Measurements from ENCODE around the gene PLXNA3.

PLXNA3 gene

DNA sequence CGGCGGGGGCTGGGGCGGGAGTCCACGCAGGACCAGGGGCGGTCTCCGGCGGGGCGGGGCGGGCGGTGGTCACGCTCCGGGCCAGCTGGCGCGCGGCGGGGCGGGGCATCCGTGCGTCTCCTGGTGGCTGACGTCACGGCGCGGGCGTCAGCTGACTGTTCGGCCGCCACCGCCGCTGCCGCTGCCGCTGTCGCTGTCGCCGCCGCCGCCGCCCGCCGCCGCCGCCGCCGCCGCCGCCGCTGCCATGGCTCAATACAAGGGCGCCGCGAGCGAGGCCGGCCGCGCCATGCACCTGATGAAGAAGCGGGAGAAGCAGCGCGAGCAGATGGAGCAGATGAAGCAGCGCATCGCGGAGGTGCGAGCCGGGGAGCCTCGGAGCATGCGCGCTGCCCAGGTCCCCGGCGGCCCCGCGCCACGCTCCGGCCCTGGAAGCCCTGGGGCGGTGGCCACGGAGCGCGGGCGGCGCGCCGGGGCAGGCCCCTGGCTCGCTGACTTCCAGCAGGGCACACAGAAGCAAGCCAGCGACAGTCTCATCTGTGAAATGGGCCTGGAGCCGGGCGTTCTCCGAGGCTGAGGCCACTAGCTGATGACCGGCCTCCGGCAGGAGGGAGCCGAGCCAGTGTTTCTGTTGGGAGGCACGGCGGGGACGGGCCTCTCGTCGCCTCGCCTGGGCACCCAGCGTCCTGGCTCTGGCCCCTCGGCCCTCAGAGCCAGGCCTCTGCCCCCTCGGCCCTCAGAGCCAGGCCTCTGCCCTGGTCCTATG, 13.9 kb upstream of the PLXNA3 start, which contains the start of gene FAM50A:
TSS of gene FAM50A (plus strand) at position 150 of the 763 bp plus-strand sequence. CDS start at position 245, 95 bp downstream.
- Histone ChIP-seq H3K27ac (ENCODE audit: low read depth, low read length) (no peak within 1 kb of the TSS; the same call in 1 of the 2 replicates), H3K27me3 (ENCODE audit: control insufficient read depth, insufficient read depth, low read length) (no peaks in the 10 kb centered on the region), H3K9me3 (ENCODE audit: control insufficient read depth, insufficient read depth, low read depth, low read length) (peaks cover 34% of the 10 kb centered on the region; the same call in 1 of the 2 replicates)

GRCh38 chrX:154444755-154445246, 13.3 kb upstream of the PLXNA3 start:
- H3K36me3 ChIP-seq (ENCODE audit: control insufficient read depth, insufficient read depth, low read length), result peaks cover 67% of the 10 kb centered on the region
- no peak overlapping the region; the same call in 1 of the 2 replicates for H3K27ac ChIP-seq (ENCODE audit: low read depth, low read length)
- H3K9me3 ChIP-seq (ENCODE audit: control insufficient read depth, insufficient read depth, low read depth, low read length), result peaks cover 35% of the 10 kb centered on the region; the same call in 1 of the 2 replicates
- H3K4me1 ChIP-seq (ENCODE audit: control insufficient read depth, insufficient read depth, low read length), result peaks cover 8% of the 10 kb centered on the region; the same call in 1 of the 2 replicates
- H3K4me3 ChIP-seq (ENCODE audit: low read depth, low read length), result peak overlapping the region; percentile 72
- H3K9ac ChIP-seq (ENCODE audit: low read length), result peak overlapping the region; percentile 66
- no peaks in the 10 kb centered on the region for H3K27me3 ChIP-seq (ENCODE audit: control insufficient read depth, insufficient read depth, low read length)

More for the DNA sequence above, 13.9 kb upstream of the PLXNA3 start, which contains the start of gene FAM50A:
- Histone ChIP-seq H3K4me1 (ENCODE audit: control insufficient read depth, insufficient read depth, low read length) (peaks cover 8% of the 10 kb centered on the region; the same call in 1 of the 2 replicates), H3K9ac (ENCODE audit: low read length) (peak within 1 kb of the TSS; percentile 66), H3K4me3 (ENCODE audit: low read depth, low read length) (peak within 1 kb of the TSS; percentile 72), H3K36me3 (ENCODE audit: control insufficient read depth, insufficient read depth, low read length) (peaks cover 65% of the 10 kb centered on the region)

GRCh38 chrX:154445776-154446175, 12.3 kb upstream of the PLXNA3 start:
- Histone ChIP-seq H3K9me3 (ENCODE audit: control insufficient read depth, insufficient read depth, low read depth, low read length) (peaks cover 32% of the 10 kb centered on the region; the same call in 1 of the 2 replicates), H3K4me3 (ENCODE audit: low read depth, low read length) (no peak overlapping the region), H3K27ac (ENCODE audit: low read depth, low read length) (no peak overlapping the region), H3K4me1 (ENCODE audit: control insufficient read depth, insufficient read depth, low read length) (peaks cover 8% of the 10 kb centered on the region; the same call in 1 of the 2 replicates), H3K9ac (ENCODE audit: low read length) (no peak overlapping the region), H3K27me3 (ENCODE audit: control insufficient read depth, insufficient read depth, low read length) (no peaks in the 10 kb centered on the region), H3K36me3 (ENCODE audit: control insufficient read depth, insufficient read depth, low read length) (peaks cover 66% of the 10 kb centered on the region)

DNA sequence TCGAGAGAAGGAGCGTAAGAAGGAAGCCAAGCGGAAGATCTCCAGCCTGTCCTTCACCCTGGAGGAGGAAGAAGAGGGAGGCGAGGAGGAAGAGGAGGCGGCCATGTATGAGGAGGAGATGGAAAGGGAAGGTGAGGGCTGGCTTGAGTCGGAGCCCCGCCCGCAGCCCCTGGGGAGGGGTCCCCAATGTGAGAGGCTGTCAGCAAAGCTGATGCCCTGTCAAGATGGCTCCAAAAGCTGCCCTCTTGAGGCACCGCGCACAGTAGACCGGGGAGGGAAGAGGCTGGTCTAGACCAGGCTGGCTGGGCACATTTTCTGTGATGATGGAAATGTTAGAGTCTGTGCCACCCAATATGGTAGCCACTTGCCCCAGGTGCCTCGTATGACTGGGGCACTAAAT, 11.7 kb upstream of the PLXNA3 start:
- H3K36me3 ChIP-seq (ENCODE audit: control insufficient read depth, insufficient read depth, low read length), result peaks cover 65% of the 10 kb centered on the region
- H3K4me1 ChIP-seq (ENCODE audit: control insufficient read depth, insufficient read depth, low read length), result peaks cover 8% of the 10 kb centered on the region; the same call in 1 of the 2 replicates
- no peaks in the 10 kb centered on the region for H3K27me3 ChIP-seq (ENCODE audit: control insufficient read depth, insufficient read depth, low read length)
- no peak overlapping the region for H3K27ac ChIP-seq (ENCODE audit: low read depth, low read length)
- no peak overlapping the region for H3K9ac ChIP-seq (ENCODE audit: low read length)
- no peak overlapping the region for H3K4me3 ChIP-seq (ENCODE audit: low read depth, low read length)
- H3K9me3 ChIP-seq (ENCODE audit: control insufficient read depth, insufficient read depth, low read depth, low read length), result peaks cover 31% of the 10 kb centered on the region; the same call in 1 of the 2 replicates

- H3K36me3 ChIP-seq (ENCODE audit: control insufficient read depth, insufficient read depth, low read length), result peaks cover 55% of the 10 kb centered on the region
- peaks cover 30% of the 10 kb centered on the region; the same call in 1 of the 2 replicates for H3K9me3 ChIP-seq (ENCODE audit: control insufficient read depth, insufficient read depth, low read depth, low read length)
- no peak overlapping the region for H3K9ac ChIP-seq (ENCODE audit: low read length)
- no peaks in the 10 kb centered on the region for H3K27me3 ChIP-seq (ENCODE audit: control insufficient read depth, insufficient read depth, low read length)
- no peak overlapping the region for H3K27ac ChIP-seq (ENCODE audit: low read depth, low read length)
- H3K4me3 ChIP-seq (ENCODE audit: low read depth, low read length), result no peak overlapping the region
- H3K4me1 ChIP-seq (ENCODE audit: control insufficient read depth, insufficient read depth, low read length), result 0 out of 2 replicates have a peak, but pooled peaks cover 4% of the 10 kb centered on the region
Measured at GRCh38 chrX:154448484-154448883, 9.6 kb upstream of the PLXNA3 start.

DNA sequence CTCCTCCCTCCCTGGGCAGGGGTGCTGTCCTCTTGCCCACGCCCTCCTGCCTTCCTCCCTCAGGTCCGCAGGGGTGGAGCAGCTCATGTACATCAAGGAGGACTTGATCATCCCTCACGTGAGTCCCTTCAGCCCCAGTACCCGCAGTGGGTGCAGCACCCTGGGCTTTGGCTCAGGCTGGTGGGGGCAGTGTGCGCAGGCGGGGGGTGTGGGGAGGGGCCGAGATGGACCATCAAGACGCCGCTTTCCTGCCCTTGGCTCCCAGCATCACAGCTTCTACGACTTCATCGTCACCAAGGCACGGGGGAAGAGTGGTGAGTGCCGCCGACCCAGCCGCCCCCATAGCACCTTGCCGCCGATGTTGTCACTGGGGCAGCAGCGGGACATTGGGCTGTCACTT, 8.5 kb upstream of the PLXNA3 start:
- no peaks in the 10 kb centered on the region for H3K27me3 ChIP-seq (ENCODE audit: control insufficient read depth, insufficient read depth, low read length)

DNA sequence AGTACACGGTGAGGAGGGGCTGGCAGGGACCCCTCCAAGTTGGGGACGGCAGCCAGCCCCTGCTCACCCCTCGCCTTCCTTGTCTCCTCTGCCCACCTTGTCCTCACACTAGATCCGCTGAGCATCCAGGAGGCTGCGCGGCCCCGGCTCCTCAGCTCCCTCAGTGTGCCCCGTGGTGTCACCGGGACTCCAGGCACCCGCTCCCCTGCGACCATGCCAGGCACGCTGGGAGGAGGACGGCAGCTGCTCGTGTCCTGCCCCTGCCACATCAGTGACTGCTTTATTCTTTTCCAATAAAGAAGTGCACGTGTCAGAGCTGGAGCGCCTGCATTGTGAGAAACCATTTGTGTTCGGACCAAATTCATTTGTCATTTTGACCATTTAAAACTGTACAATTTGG, 7.8 kb upstream of the PLXNA3 start:
- Histone ChIP-seq H3K36me3 (ENCODE audit: control insufficient read depth, insufficient read depth, low read length) (peaks cover 55% of the 10 kb centered on the region), H3K9ac (ENCODE audit: low read length) (no peak overlapping the region), H3K9me3 (ENCODE audit: control insufficient read depth, insufficient read depth, low read depth, low read length) (peaks cover 24% of the 10 kb centered on the region; the same call in 1 of the 2 replicates), H3K4me1 (ENCODE audit: control insufficient read depth, insufficient read depth, low read length) (no peaks in the 10 kb centered on the region), H3K27me3 (ENCODE audit: control insufficient read depth, insufficient read depth, low read length) (no peaks in the 10 kb centered on the region), H3K27ac (ENCODE audit: low read depth, low read length) (no peak overlapping the region), H3K4me3 (ENCODE audit: low read depth, low read length) (no peak overlapping the region)

More for the DNA sequence above, 8.5 kb upstream of the PLXNA3 start:
- Histone ChIP-seq H3K27ac (ENCODE audit: low read depth, low read length) (no peak overlapping the region), H3K4me3 (ENCODE audit: low read depth, low read length) (no peak overlapping the region), H3K36me3 (ENCODE audit: control insufficient read depth, insufficient read depth, low read length) (peaks cover 55% of the 10 kb centered on the region), H3K9me3 (ENCODE audit: control insufficient read depth, insufficient read depth, low read depth, low read length) (peaks cover 29% of the 10 kb centered on the region; the same call in 1 of the 2 replicates), H3K4me1 (ENCODE audit: control insufficient read depth, insufficient read depth, low read length) (0 out of 2 replicates have a peak, but pooled peaks cover 2% of the 10 kb centered on the region), H3K9ac (ENCODE audit: low read length) (no peak overlapping the region)

GRCh38 chrX:154452823-154453222, 5.3 kb upstream of the PLXNA3 start:
- Histone ChIP-seq H3K9ac (ENCODE audit: low read length) (no peak overlapping the region), H3K36me3 (ENCODE audit: control insufficient read depth, insufficient read depth, low read length) (peaks cover 35% of the 10 kb centered on the region), H3K4me1 (ENCODE audit: control insufficient read depth, insufficient read depth, low read length) (no peaks in the 10 kb centered on the region), H3K27ac (ENCODE audit: low read depth, low read length) (no peak overlapping the region), H3K27me3 (ENCODE audit: control insufficient read depth, insufficient read depth, low read length) (no peaks in the 10 kb centered on the region), H3K9me3 (ENCODE audit: control insufficient read depth, insufficient read depth, low read depth, low read length) (peaks cover 14% of the 10 kb centered on the region; the same call in 1 of the 2 replicates), H3K4me3 (ENCODE audit: low read depth, low read length) (no peak overlapping the region)

- no peaks in the 10 kb centered on the region for H3K27me3 ChIP-seq (ENCODE audit: control insufficient read depth, insufficient read depth, low read length)
- H3K4me1 ChIP-seq (ENCODE audit: control insufficient read depth, insufficient read depth, low read length), result peaks cover 3% of the 10 kb centered on the region; the same call in 1 of the 2 replicates
- H3K4me3 ChIP-seq (ENCODE audit: low read depth, low read length), result peak overlapping the region; percentile 51
- peaks cover 24% of the 10 kb centered on the region; the same call in 1 of the 2 replicates for H3K9me3 ChIP-seq (ENCODE audit: control insufficient read depth, insufficient read depth, low read depth, low read length)
- H3K27ac ChIP-seq (ENCODE audit: low read depth, low read length), result no peak overlapping the region
- peaks cover 18% of the 10 kb centered on the region for H3K36me3 ChIP-seq (ENCODE audit: control insufficient read depth, insufficient read depth, low read length)
- peak overlapping the region; percentile 75 for H3K9ac ChIP-seq (ENCODE audit: low read length)
Measured at GRCh38 chrX:154457491-154458115, 478 bp upstream of the PLXNA3 start.

DNA sequence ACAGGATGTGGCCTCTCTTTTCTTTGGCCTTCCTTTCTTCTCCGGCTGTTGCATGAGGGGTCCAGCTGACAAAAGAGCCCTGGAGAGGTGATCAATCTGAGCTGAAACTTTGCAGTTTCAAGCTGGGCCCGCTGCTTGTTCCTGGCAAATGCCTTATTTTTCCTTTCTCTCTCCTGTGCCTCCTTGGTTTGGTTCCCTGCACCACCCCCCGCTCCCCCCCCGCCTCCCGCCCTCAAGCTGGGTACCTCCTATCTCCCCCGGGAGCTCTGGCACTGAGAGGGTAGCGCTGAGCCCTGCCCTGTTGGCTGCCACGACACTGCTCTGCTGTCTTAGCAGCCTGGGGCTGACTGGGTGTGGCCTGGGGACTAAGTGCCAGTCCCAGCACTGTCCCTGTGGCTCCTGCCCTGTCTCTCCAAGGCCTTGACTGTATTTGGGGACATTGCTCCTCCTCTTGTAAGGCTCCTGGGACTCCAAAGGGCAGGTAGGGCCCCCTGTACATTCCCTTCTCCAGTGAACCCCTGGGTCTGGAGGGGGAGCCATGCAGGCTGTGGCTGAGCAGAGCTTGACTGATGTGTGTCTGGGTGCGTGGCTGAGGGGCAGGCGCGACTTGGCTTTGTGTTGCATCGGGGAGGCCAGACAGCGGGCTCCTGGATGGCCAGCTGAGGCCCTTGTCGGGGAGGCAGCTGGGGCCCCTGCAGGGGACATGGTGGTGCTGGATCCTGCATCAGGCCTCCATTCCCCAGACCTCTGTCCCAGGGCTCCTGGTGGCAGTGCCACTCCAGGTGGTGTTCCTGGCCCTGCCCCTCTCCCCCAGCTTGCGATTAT, 1.1 kb downstream of the PLXNA3 start:
- no peaks in the 10 kb centered on the region for H3K27me3 ChIP-seq (ENCODE audit: control insufficient read depth, insufficient read depth, low read length)
- peaks cover 3% of the 10 kb centered on the region; the same call in 1 of the 2 replicates for H3K4me1 ChIP-seq (ENCODE audit: control insufficient read depth, insufficient read depth, low read length)
- H3K9ac ChIP-seq (ENCODE audit: low read length), result peak overlapping the region; percentile 63
- peak overlapping the region; percentile 75 for H3K4me3 ChIP-seq (ENCODE audit: low read depth, low read length)
- peaks cover 24% of the 10 kb centered on the region; the same call in 1 of the 2 replicates for H3K9me3 ChIP-seq (ENCODE audit: control insufficient read depth, insufficient read depth, low read depth, low read length)
- no peak overlapping the region for H3K27ac ChIP-seq (ENCODE audit: low read depth, low read length)
- H3K36me3 ChIP-seq (ENCODE audit: control insufficient read depth, insufficient read depth, low read length), result peaks cover 28% of the 10 kb centered on the region

Data from HUES6 (cell line).